SK-N-SH treated with all-trans-retinoic acid at 6 μM for 48 hours (cell line): ENCODE data around the gene ZDHHC5.

Experiments
- ESRRG ChIP-seq: fragments of 250-450 bp; sonication (Bioruptor Pico); IDR thresholded peaks from 2 replicates; pipeline ENCODE4 v1.6.1; 2021; ENCODE audit warnings: mild to moderate bottlenecking
- ZFP30 ChIP-seq: fragments of 450-650 bp; formaldehyde crosslinking; IDR thresholded peaks from 2 replicates; pipeline ENCODE4 v1.5.0; 2022; ENCODE audit warnings: mild to moderate bottlenecking, moderate library complexity
- TF ChIP-seq, protein P1 (sequence below): fragments of 250-450 bp; sonication (Bioruptor Pico); IDR thresholded peaks from 2 replicates; pipeline ENCODE4 v1.5.1; 2020; ENCODE audit warnings: low read depth, mild to moderate bottlenecking, moderate library complexity

DNA sequence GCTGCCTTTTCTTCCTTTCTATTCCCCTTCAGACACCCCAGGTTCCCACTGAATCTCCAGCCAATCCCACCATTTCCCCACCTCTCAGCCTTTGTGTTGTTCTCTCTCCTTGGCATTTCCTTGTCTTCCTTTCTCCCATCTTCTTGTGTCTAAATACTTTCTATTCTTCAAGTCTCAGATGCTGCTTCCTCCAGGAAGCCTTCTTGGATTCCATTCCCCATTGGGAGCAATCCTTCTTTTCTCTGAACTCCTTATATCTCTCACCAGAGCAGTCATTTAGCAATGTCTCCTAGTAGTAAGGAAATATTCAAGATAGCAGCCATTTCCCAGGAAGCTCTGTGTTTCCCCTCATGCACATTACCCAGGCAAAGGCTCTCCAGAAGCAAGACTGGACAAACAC lies 33.6 kb upstream of the ZDHHC5 start:
- TF ChIP-seq ESRRG (CRISPR knock-in tag) (no peak), ZFP30 (no peak)
- TF ChIP-seq, protein P1, sequence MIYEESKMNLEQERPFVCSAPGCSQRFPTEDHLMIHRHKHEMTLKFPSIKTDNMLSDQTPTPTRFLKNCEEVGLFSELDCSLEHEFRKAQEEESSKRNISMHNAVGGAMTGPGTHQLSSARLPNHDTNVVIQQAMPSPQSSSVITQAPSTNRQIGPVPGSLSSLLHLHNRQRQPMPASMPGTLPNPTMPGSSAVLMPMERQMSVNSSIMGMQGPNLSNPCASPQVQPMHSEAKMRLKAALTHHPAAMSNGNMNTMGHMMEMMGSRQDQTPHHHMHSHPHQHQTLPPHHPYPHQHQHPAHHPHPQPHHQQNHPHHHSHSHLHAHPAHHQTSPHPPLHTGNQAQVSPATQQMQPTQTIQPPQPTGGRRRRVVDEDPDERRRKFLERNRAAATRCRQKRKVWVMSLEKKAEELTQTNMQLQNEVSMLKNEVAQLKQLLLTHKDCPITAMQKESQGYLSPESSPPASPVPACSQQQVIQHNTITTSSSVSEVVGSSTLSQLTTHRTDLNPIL (CRISPR knock-in tag), result no peak
